Measurements from ENCODE around the gene DPEP2. TPM values are rescaled to one million over a fixed set of nuclear protein-coding genes. Genes with fewer than 3 reads are reported as not detected.
A peak's percentile ranks its signal among the peaks of the same experiment; 100 is the strongest.

DPEP2 gene
- total and polyA plus RNA-seq, 10 of the 15 experiments (the other 5 are each of a cell fraction or from before 2014, with no cell fraction given): 0.04 to 4.0 (median 2.1) TPM

- Histone ChIP-seq H3K4me1 (ENCODE audit: control insufficient read depth, insufficient read depth, low read length) (peaks cover 11% of the 10 kb centered on the region), H2AFZ (ENCODE audit: control insufficient read depth, low read depth, low read length) (peak overlapping the region; percentile 92), H3K9me3 (replicated peaks; ENCODE audit: control insufficient read depth, insufficient read depth, low read length) (no peaks in the 10 kb centered on the region), H3K4me3 (peak overlapping the region; percentile 99), H3K4me2 (ENCODE audit: control insufficient read depth, insufficient read depth) (peak overlapping the region; percentile 84), H3K27ac (ENCODE audit: control insufficient read depth, insufficient read depth) (peak overlapping the region; percentile 87), H3K27me3 (replicated peaks in 1 of 2; ENCODE audit: control insufficient read depth in 2 of 2, insufficient read depth in 2 of 2, low read length in 1 of 2) (no peaks in the 10 kb centered on the region), H3K9ac (ENCODE audit: control insufficient read depth, insufficient read depth, low read length) (peak overlapping the region; percentile 99), H3K79me2 (ENCODE audit: control insufficient read depth, insufficient read depth, low read length) (peaks cover 34% of the 10 kb centered on the region), H3K36me3 (ENCODE audit: control insufficient read depth in 2 of 2, insufficient read depth in 2 of 2, low read length in 1 of 2) (peaks cover 0 to 15% of the 10 kb centered on the region in 2 experiments; a peak in 2 of 4 replicates), H4K20me1 (ENCODE audit: control insufficient read depth, insufficient read depth) (no peaks in the 10 kb centered on the region)
- ChIA-PET POLR2A (interaction anchor here (0.8 to 1.4 kb wide), 7 partner anchors 9 to 149 kb away, joined by 3 to 5 read pairs (median 4); partner anchors contain the start of gene EDC4), RAD21 (ENCODE audit: unreplicated experiment) (interaction anchor here (0.9 to 2.7 kb wide), 5 partner anchors 18 to 86 kb away, joined by 3 to 10 read pairs (median 3); no protein-coding TSS in a partner anchor), SMC1A (ENCODE audit: uncharacterized antibody, unreplicated experiment) (interaction anchor here (0.7 to 1.1 kb wide), 3 partner anchors 14 to 130 kb away, joined by 3 read pairs; no protein-coding TSS in a partner anchor), CTCF (interaction anchor here (0.7 to 2.5 kb wide), 11 partner anchors 15 to 350 kb away, joined by 3 to 13 read pairs (median 4); no protein-coding TSS in a partner anchor)
- ATAC-seq: peak; percentile 48
- no TSS peak for BruUV-seq (replicated peaks)
- WGBS (ENCODE audit: insufficient coverage, insufficient replicate concordance, low lambda C conversion rate, missing lambda C conversion rate): 21% methylated on average over 19 of the region's 19 CpGs
- in situ Hi-C loops (cut with MboI): no loop called here
- no peak for FAIRE-seq
- TF ChIP-seq YY1 (IDR thresholded peaks at IDR 0.05; ENCODE audit: low read depth, low read length): 0 out of 2 replicates have a peak, but pooled peaks have one; percentile 39
- no peak for TF ChIP-seq SP1 (IDR thresholded peaks at IDR 0.05; ENCODE audit: low read depth, low read length)
- TF ChIP-seq ZBTB4 (CRISPR knock-in tag; IDR thresholded peaks at IDR 0.05): no peak
- TF ChIP-seq POLR2A (IDR thresholded peaks at IDR 0.05; ENCODE audit: low read depth, low read length): no peak
- TF ChIP-seq EGR1 (IDR thresholded peaks at IDR 0.05; ENCODE audit: borderline replicate concordance in 1 of 2, low read depth in 2 of 2, low read length in 2 of 2): 0 out of 3 replicates have a peak, but pooled peaks of 1 of the 2 experiments have one; percentile 2
- TF ChIP-seq CUX1 (IDR thresholded peaks at IDR 0.05; ENCODE audit: insufficient replicate concordance, low read depth, low read length): no peak
- no peak for TF ChIP-seq HDAC6 (IDR thresholded peaks at IDR 0.05; ENCODE audit: unreplicated experiment)
- TF ChIP-seq SMAD5 (IDR thresholded peaks at IDR 0.05; ENCODE audit: low read depth): no peak
- DNase-seq (ENCODE audit: low read depth, low spot score): no peak
- intact Hi-C loops (cut with micrococcal nuclease; ENCODE audit: unreplicated experiment): no loop called here
Measured at GRCh38 chr16:68022278-68022727, 23.0 kb upstream of the DPEP2 start.

Data from GM12878 (cell line).